ENCODE measurements around the gene CABCOCO1. TPM values are rescaled to one million over a fixed set of nuclear protein-coding genes. Genes with fewer than 3 reads are reported as not detected.
A peak's percentile ranks its signal among the peaks of the same experiment; 100 is the strongest.

CABCOCO1 gene
- total and polyA plus RNA-seq, 9 of the 15 experiments (the other 6 are each of a cell fraction or from before 2014, with no cell fraction given), result 0.04 TPM; not detected in 8

- no peak for TF ChIP-seq PHB (CRISPR knock-in tag; IDR thresholded peaks at IDR 0.05)
- 0 out of 4 replicates have a peak, but pooled peaks of 1 of the 2 experiments have one; percentile 35 for TF ChIP-seq TBL1XR1 (IDR thresholded peaks at IDR 0.05; ENCODE audit: low read length in 2 of 2)
- TF ChIP-seq SMARCA4 (IDR thresholded peaks at IDR 0.05), result peak; percentile 86
- TF ChIP-seq JUND (IDR thresholded peaks at IDR 0.05; ENCODE audit: borderline replicate concordance, low read depth, low read length), result peak; percentile 92
- TF ChIP-seq JUND (tag; IDR thresholded peaks at IDR 0.05; ENCODE audit: borderline replicate concordance, low read depth, low read length), result peak; percentile 87
- peak; percentile 79 for TF ChIP-seq SMARCC2 (IDR thresholded peaks at IDR 0.05; ENCODE audit: low read depth)
- peak; percentile 85 for TF ChIP-seq MAFK (IDR thresholded peaks at IDR 0.05; ENCODE audit: low read length)
- no peak for TF ChIP-seq TOE1 (IDR thresholded peaks at IDR 0.05; ENCODE audit: borderline replicate concordance)
- no peak for TF ChIP-seq TOE1 (CRISPR knock-in tag; IDR thresholded peaks at IDR 0.05; ENCODE audit: borderline replicate concordance, low read depth)
- TF ChIP-seq RAD51 (IDR thresholded peaks at IDR 0.05; ENCODE audit: borderline replicate concordance, low read depth), result no peak
- TF ChIP-seq TEAD4 (IDR thresholded peaks at IDR 0.05; ENCODE audit: low read length), result peak; percentile 45
- no peak for TF ChIP-seq TEAD4 (CRISPR knock-in tag; IDR thresholded peaks at IDR 0.05; ENCODE audit: borderline replicate concordance)
- no peak for TF ChIP-seq MEF2D (tag; conservative IDR thresholded peaks at IDR 0.05; ENCODE audit: low read depth)
- peak; percentile 26; the same call in 1 of the 2 replicates for TF ChIP-seq ZNF592 (IDR thresholded peaks at IDR 0.05)
- TF ChIP-seq NFE2 (IDR thresholded peaks at IDR 0.05; ENCODE audit: low read depth), result peak; percentile 93
- TF ChIP-seq ZNF316 (IDR thresholded peaks at IDR 0.05), result peak; percentile 96
- no peak for TF ChIP-seq MLLT1 (IDR thresholded peaks at IDR 0.05)
- TF ChIP-seq BRD9 (IDR thresholded peaks at IDR 0.05; ENCODE audit: low read depth, partially characterized antibody), result peak; percentile 45
- TF ChIP-seq ARID1B (IDR thresholded peaks at IDR 0.05), result peak; percentile 72
- TF ChIP-seq EP400 (IDR thresholded peaks at IDR 0.05), result peak; percentile 47
- peak; percentile 96 for TF ChIP-seq FOSL1 (tag; conservative IDR thresholded peaks at IDR 0.05)
- peak in 1 of 2 experiments; percentile 6; a peak in 1 of 4 replicates for TF ChIP-seq MAZ (CRISPR knock-in tag; conservative IDR thresholded peaks at IDR 0.05 in 1 of 2, IDR thresholded peaks at IDR 0.05 in 1 of 2)
- TF ChIP-seq MAFF (IDR thresholded peaks at IDR 0.05; ENCODE audit: low read length), result peak; percentile 81
- peak; percentile 36; the same call in 1 of the 2 replicates for TF ChIP-seq EP300 (IDR thresholded peaks at IDR 0.05; ENCODE audit: low read length)
Measured at GRCh38 chr10:61786728-61787127, 124.0 kb downstream of the CABCOCO1 start (continued).

Data from K562 (cell line).